GM12878 (cell line): ENCODE results near the gene MAP4K5. TPM values are rescaled to one million over a fixed set of nuclear protein-coding genes. Genes with fewer than 3 reads are reported as not detected.

Experiments
- ATAC-seq: fragments of 200-7000 bp; cut with Tn5 transposase; 3 replicates; pipeline ENCODE4 v1.9.1; 2020; ENCODE audit warnings: mild to moderate bottlenecking, moderate library complexity
- BruUV-seq: library from RNA; stranded (reverse); fragments of 400-500 nt; replicated peaks from 2 replicates; lab custom pipeline; 2021; lab: Mats Ljungman, UMichigan
- CTCF ChIA-PET: fragments of 300-600 bp; sonication (Branson Sonifier 250); formaldehyde crosslinking; extraction: SDS; loops from one replicate; lab custom pipeline; 2021; ENCODE audit warnings: inconsistent platforms; lab: Yijun Ruan, JAX
- POLR2A ChIA-PET: fragments of 350-600 bp; formaldehyde crosslinking; extraction: SDS; loops from one replicate; lab custom pipeline; 2021; ENCODE audit warnings: inconsistent platforms; lab: Charles Lee
- RAD21 ChIA-PET: fragments of 300-600 bp; sonication (Branson Sonifier 250); formaldehyde crosslinking; loops from one replicate; lab custom pipeline; 2023; ENCODE audit warnings: antibody characterized with exemption; ENCODE audit not compliant: unreplicated experiment; lab: Charles Lee
- SMC1A ChIA-PET: fragments of 300-600 bp; sonication (Branson Sonifier 250); formaldehyde crosslinking; loops from one replicate; lab custom pipeline; 2023; ENCODE audit not compliant: unreplicated experiment, uncharacterized antibody; lab: Charles Lee
- DNase-seq: peaks from one replicate; pipeline ENCODE4 v3.0.0-alpha.2; 2011; ENCODE audit warnings: low read depth, low spot score
- FAIRE-seq: peaks from 3 replicates; lab custom pipeline; 2011; peaks lifted over from hg19 to GRCh38; lab: Jason Lieb, UNC
- H2AFZ ChIP-seq: 2 replicates; pipeline ENCODE4 v1.6.0; 2011; ENCODE audit warnings: low read depth, low read length, control low read depth; ENCODE audit not compliant: control insufficient read depth
- H3K27ac ChIP-seq: 2 replicates; pipeline ENCODE4 v1.5.1; 2011; ENCODE audit warnings: control low read depth; ENCODE audit not compliant: control insufficient read depth, insufficient read depth
- H3K27me3 ChIP-seq, 2 experiments: replicated peaks in 1 of 2; 2 replicates each; pipeline versions ENCODE4 v1.6.0 to v1.6.1; 2011; ENCODE audit warnings: low read length in 1 of 2; ENCODE audit not compliant: control insufficient read depth in 2 of 2, insufficient read depth in 2 of 2
- H3K36me3 ChIP-seq, 2 experiments: 2 replicates each; pipeline ENCODE4 v1.5.1; 2011; ENCODE audit warnings: low read length in 1 of 2; ENCODE audit not compliant: control insufficient read depth in 2 of 2, insufficient read depth in 2 of 2
- H3K4me1 ChIP-seq: 2 replicates; pipeline ENCODE4 v1.6.1; 2011; ENCODE audit warnings: mild to moderate bottlenecking, low read length, moderate library complexity, mixed read lengths; ENCODE audit not compliant: control insufficient read depth, insufficient read depth
- H3K4me2 ChIP-seq: 2 replicates; pipeline ENCODE4 v1.6.0; 2011; ENCODE audit warnings: control low read depth; ENCODE audit not compliant: control insufficient read depth, insufficient read depth
- H3K4me3 ChIP-seq: fragments of 200-600 bp; sonication (generic); 2 replicates; pipeline ENCODE4 v1.5.1; 2016
- H3K79me2 ChIP-seq: 2 replicates; pipeline ENCODE4 v1.6.0; 2011; ENCODE audit warnings: low read length; ENCODE audit not compliant: control insufficient read depth, insufficient read depth
- H3K9ac ChIP-seq: 2 replicates; pipeline ENCODE4 v1.8.0; 2011; ENCODE audit warnings: low read length, control low read depth, mixed read lengths; ENCODE audit not compliant: control insufficient read depth, insufficient read depth
- H3K9me3 ChIP-seq: replicated peaks from 3 replicates; pipeline ENCODE4 v1.5.1; 2011; ENCODE audit warnings: mild to moderate bottlenecking, low read length; ENCODE audit not compliant: control insufficient read depth, insufficient read depth
- H4K20me1 ChIP-seq: 2 replicates; pipeline ENCODE4 v1.6.0; 2011; ENCODE audit not compliant: control insufficient read depth, insufficient read depth
- ASH2L ChIP-seq: fragments of 300-600, 200-600 bp; sonication (generic); IDR thresholded peaks from 2 replicates; pipeline ENCODE4 v1.6.1; 2017; ENCODE audit warnings: low read depth, mild to moderate bottlenecking, borderline replicate concordance
- BCL3 ChIP-seq: IDR thresholded peaks from 2 replicates; pipeline ENCODE4 v1.6.1; 2011; ENCODE audit warnings: borderline replicate concordance, low read depth, mild to moderate bottlenecking, moderate library complexity, low read length; ENCODE audit not compliant: insufficient read depth, poor library complexity, severe bottlenecking
- CREB1 ChIP-seq: IDR thresholded peaks from 2 replicates; pipeline ENCODE4 v1.6.1; 2012; ENCODE audit warnings: low read depth, mild to moderate bottlenecking, inconsistent platforms
- HDAC2 ChIP-seq: fragments of 200-600 bp; sonication (generic); IDR thresholded peaks from 2 replicates; pipeline ENCODE4 v1.6.1; 2017
- KDM1A ChIP-seq: fragments of 200-600 bp; sonication (generic); IDR thresholded peaks from 2 replicates; pipeline ENCODE4 v1.6.1; 2016; ENCODE audit warnings: borderline replicate concordance
- NR2F1 ChIP-seq: fragments of 450-650 bp; conservative IDR thresholded peaks from 2 replicates; pipeline ENCODE4 v1.6.1; 2017; ENCODE audit warnings: mild to moderate bottlenecking
- SPI1 ChIP-seq: IDR thresholded peaks from 2 replicates; pipeline ENCODE4 v1.6.1; 2011; ENCODE audit warnings: low read depth, mild to moderate bottlenecking, low read length, moderate library complexity, borderline replicate concordance; ENCODE audit not compliant: insufficient read depth
- TAF1 ChIP-seq: IDR thresholded peaks from 2 replicates; pipeline ENCODE4 v1.6.1; 2011; ENCODE audit warnings: mild to moderate bottlenecking, low read depth, low read length, borderline replicate concordance
- TCF7 ChIP-seq: IDR thresholded peaks from 2 replicates; pipeline ENCODE4 v1.6.1; 2014; ENCODE audit warnings: antibody characterized with exemption, borderline replicate concordance
- ZNF207 ChIP-seq: fragments of 450-650 bp; IDR thresholded peaks from 2 replicates; pipeline ENCODE4 v1.6.1; 2014; ENCODE audit warnings: antibody characterized with exemption, mild to moderate bottlenecking, borderline replicate concordance
- WGBS: methylation state at CpG from one replicate; pipeline ENCODE4 v1.1.6; 2016; ENCODE audit warnings: low lambda C conversion rate; ENCODE audit not compliant: insufficient replicate concordance, insufficient coverage; ENCODE audit errors: missing lambda C conversion rate; 5-methylcytosine and 5-hydroxymethylcytosine counted together
- in situ Hi-C: fragments of 300-500 bp; cut with MboI; formaldehyde crosslinking; loops from 9 replicates; pipeline ENCODE4 v1.14.3; 2018; ENCODE audit warnings: mixed read lengths
- intact Hi-C: fragments of 100-400 bp; cut with micrococcal nuclease; formaldehyde crosslinking; loops from one replicate; pipeline ENCODE4 v1.14.2; 2022; ENCODE audit not compliant: unreplicated experiment
- polyA plus RNA-seq, 11 experiments: library from polyadenylated mRNA; depleted of rRNA in 4 of 11; unstranded in 6 of 11; stranded (reverse) in 5 of 11; fragments of >200 nt; fragmentation: Nextera tagmentation in 4 of 11; fragmentation: Illumina TruSeq in 1 of 11; extraction: Ambion mirVana in 4 of 11; extraction: Trizol in 1 of 11; gene quantifications; 1 replicate in 1 of 11; 2 replicates in 10 of 11; pipeline versions ENCODE4 v1.2.1 to v1.2.3, GENCODE V29; 2011 to 2016; ENCODE audit warnings: inconsistent platforms in 2 of 11, missing spikeins in 2 of 11, low read depth in 1 of 11
- total RNA-seq, 4 experiments: library from RNA; depleted of rRNA in 3 of 4; stranded (reverse); fragments of >200 nt in 3 of 4; fragmentation: Illumina TruSeq in 1 of 4; extraction: Trizol in 1 of 4; gene quantifications; 2 replicates each; pipeline versions ENCODE4 v1.2.1 to v1.2.3, GENCODE V29; 2013 to 2021
- TF ChIP-seq, protein P1 (sequence below): IDR thresholded peaks from 2 replicates; pipeline ENCODE4 v1.6.1; 2012; ENCODE audit warnings: mild to moderate bottlenecking, low read depth, low read length
- TF ChIP-seq, protein P2 (sequence below): IDR thresholded peaks from 2 replicates; pipeline ENCODE4 v1.6.1; 2012; ENCODE audit warnings: low read depth, low read length, improper control_type of control experiment
- TF ChIP-seq, protein P3 (sequence below): IDR thresholded peaks from 2 replicates; pipeline ENCODE4 v1.6.1; 2011; ENCODE audit warnings: borderline replicate concordance, low read depth, mild to moderate bottlenecking, moderate library complexity, mixed read lengths, low read length; ENCODE audit not compliant: insufficient read depth; ENCODE audit errors: extremely low read length

The MAP4K5 gene
- total and polyA plus RNA-seq, 10 of the 15 experiments (the other 5 are each of a cell fraction or from before 2014, with no cell fraction given) = 9.1 to 41.3 (median 30.1) TPM

DNA sequence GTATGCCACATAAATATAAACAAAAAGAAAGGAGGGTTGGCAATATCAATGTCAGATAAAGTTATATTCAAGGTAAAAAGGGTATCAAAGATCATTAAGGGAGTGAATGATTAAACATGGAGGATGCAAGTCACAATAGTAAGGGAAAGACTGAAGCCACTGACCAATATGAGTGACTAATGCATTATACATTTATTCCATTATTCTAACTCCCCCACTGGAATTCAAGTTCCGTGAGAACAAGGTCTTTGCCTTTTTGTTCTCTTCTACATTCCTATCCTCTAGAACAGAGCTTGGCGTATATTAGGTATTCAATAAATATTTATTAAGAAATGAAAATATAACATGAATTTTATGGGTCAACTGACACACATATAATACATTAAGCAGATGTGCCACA is 30.7 kb downstream of the MAP4K5 start:
- Histone ChIP-seq H3K27ac (no peak overlapping the region), H4K20me1 (no peaks in the 10 kb centered on the region), H3K36me3 (peaks cover 0 to 3% of the 10 kb centered on the region in 2 experiments; a peak in 1 of 4 replicates), H3K4me1 (no peaks in the 10 kb centered on the region), H3K4me3 (no peak overlapping the region), H3K9me3 (peaks cover 2% of the 10 kb centered on the region; the same call in 1 of the 3 replicates), H3K4me2 (no peak overlapping the region), H3K9ac (no peak overlapping the region), H3K79me2 (no peaks in the 10 kb centered on the region), H2AFZ (no peak overlapping the region), H3K27me3 (no peaks in the 10 kb centered on the region)
- SMC1A ChIA-PET = no interaction called here
- ATAC-seq (no peak), FAIRE-seq (peak; percentile 69), DNase-seq (no peak)
- TF ChIP-seq CREB1 (no peak), ASH2L (no peak), BCL3 (no peak), HDAC2 (no peak), KDM1A (no peak), ZNF207 (no peak), TCF7 (no peak), NR2F1 (no peak), SPI1 (no peak), TAF1 (no peak)
- TF ChIP-seq, protein P1, sequence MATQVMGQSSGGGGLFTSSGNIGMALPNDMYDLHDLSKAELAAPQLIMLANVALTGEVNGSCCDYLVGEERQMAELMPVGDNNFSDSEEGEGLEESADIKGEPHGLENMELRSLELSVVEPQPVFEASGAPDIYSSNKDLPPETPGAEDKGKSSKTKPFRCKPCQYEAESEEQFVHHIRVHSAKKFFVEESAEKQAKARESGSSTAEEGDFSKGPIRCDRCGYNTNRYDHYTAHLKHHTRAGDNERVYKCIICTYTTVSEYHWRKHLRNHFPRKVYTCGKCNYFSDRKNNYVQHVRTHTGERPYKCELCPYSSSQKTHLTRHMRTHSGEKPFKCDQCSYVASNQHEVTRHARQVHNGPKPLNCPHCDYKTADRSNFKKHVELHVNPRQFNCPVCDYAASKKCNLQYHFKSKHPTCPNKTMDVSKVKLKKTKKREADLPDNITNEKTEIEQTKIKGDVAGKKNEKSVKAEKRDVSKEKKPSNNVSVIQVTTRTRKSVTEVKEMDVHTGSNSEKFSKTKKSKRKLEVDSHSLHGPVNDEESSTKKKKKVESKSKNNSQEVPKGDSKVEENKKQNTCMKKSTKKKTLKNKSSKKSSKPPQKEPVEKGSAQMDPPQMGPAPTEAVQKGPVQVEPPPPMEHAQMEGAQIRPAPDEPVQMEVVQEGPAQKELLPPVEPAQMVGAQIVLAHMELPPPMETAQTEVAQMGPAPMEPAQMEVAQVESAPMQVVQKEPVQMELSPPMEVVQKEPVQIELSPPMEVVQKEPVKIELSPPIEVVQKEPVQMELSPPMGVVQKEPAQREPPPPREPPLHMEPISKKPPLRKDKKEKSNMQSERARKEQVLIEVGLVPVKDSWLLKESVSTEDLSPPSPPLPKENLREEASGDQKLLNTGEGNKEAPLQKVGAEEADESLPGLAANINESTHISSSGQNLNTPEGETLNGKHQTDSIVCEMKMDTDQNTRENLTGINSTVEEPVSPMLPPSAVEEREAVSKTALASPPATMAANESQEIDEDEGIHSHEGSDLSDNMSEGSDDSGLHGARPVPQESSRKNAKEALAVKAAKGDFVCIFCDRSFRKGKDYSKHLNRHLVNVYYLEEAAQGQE = no peak
- TF ChIP-seq, protein P2, sequence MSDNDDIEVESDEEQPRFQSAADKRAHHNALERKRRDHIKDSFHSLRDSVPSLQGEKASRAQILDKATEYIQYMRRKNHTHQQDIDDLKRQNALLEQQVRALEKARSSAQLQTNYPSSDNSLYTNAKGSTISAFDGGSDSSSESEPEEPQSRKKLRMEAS = no peak
- TF ChIP-seq, protein P3, sequence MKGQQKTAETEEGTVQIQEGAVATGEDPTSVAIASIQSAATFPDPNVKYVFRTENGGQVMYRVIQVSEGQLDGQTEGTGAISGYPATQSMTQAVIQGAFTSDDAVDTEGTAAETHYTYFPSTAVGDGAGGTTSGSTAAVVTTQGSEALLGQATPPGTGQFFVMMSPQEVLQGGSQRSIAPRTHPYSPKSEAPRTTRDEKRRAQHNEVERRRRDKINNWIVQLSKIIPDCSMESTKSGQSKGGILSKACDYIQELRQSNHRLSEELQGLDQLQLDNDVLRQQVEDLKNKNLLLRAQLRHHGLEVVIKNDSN = no peak
- CTCF ChIA-PET = no interaction called here
- in situ Hi-C loops (no loop called here), intact Hi-C loops (no loop called here)
- RAD21 ChIA-PET = no interaction called here
- POLR2A ChIA-PET = no interaction called here
- BruUV-seq = no TSS peak
- WGBS = 100% methylated on average over 2 of the region's 2 CpGs
